ENCODE measurements around the gene ESRRA. TPM values are rescaled to one million over a fixed set of nuclear protein-coding genes. Genes with fewer than 3 reads are reported as not detected.

Gene ESRRA
- total RNA-seq: 23.9 and 42.8 TPM in 2 replicates

GRCh38 chr11:64305075-64305690 lies at the start of gene ESRRA:
Gene ESRRA (plus strand): TSS chr11:64305524. CDS start chr11:64307180, 1,656 bp downstream.

GRCh38 chr11:64284048-64284961 lies 21.0 kb upstream of the ESRRA start, which contains the start of gene BAD:
Gene BAD (minus strand): TSS chr11:64284665. CDS start chr11:64284368, 297 bp downstream.

GRCh38 chr11:64284962-64285884 lies 20.1 kb upstream of the ESRRA start, which contains the start of gene GPR137:
Gene GPR137 (plus strand): TSS chr11:64285848. CDS start chr11:64286525, 677 bp downstream.

GRCh38 chr11:64291262-64291751 lies 14.0 kb upstream of the ESRRA start, which contains the start of gene KCNK4:
Gene KCNK4 (plus strand): TSS chr11:64291302. CDS start chr11:64293019, 1,717 bp downstream.

GRCh38 chr11:64299847-64300648 lies 5.3 kb upstream of the ESRRA start, which contains the start of gene CATSPERZ:
Gene CATSPERZ (plus strand): TSS chr11:64300358. CDS start chr11:64300411, 53 bp downstream.

GRCh38 chr11:64317325-64317960 lies 12.1 kb downstream of the ESRRA start, which contains the start of gene TRMT112:
Gene TRMT112 (minus strand): TSS chr11:64317559. CDS start chr11:64317526, 33 bp downstream.

GRCh38 chr11:64317961-64318765 lies 12.8 kb downstream of the ESRRA start, which contains the start of gene PRDX5:
Gene PRDX5 (plus strand): TSS chr11:64318121. CDS start chr11:64318216, 95 bp downstream.

GRCh38 chr11:64339754-64340408 lies 34.6 kb downstream of the ESRRA start, which contains the start of gene CCDC88B:
Gene CCDC88B (plus strand): TSS chr11:64340204. CDS start chr11:64340267, 63 bp downstream.

GRCh38 chr11:64358907-64359711 lies 53.8 kb downstream of the ESRRA start, which contains the start of gene RPS6KA4:
Gene RPS6KA4 (plus strand): TSS chr11:64359162. CDS start chr11:64359236, 74 bp downstream.

Small RNA genes within 50 kb of the gene (small RNA-seq; reads per million reads assigned to genes)
- gene MIR7155 (not detected), gene RF00019 (not detected)

Other genes with a start within 250 kb of the ESRRA start
- 7.2 and 19.6 TPM in 2 replicates for gene MACROD1, start 139.4 kb upstream of the ESRRA start, total RNA-seq
- gene STIP1, start 119.4 kb upstream of the ESRRA start, total RNA-seq: 57.3 and 97.9 TPM in 2 replicates
- 0.39 and 0.43 TPM in 2 replicates for gene FERMT3, start 98.8 kb upstream of the ESRRA start, total RNA-seq
- gene TRPT1, start 79.3 kb upstream of the ESRRA start, total RNA-seq: 31.4 and 36.7 TPM in 2 replicates
- gene NUDT22, start 79.2 kb upstream of the ESRRA start, total RNA-seq: 42.0 and 67.0 TPM in 2 replicates
- gene DNAJC4, start 75.0 kb upstream of the ESRRA start, total RNA-seq: 10.0 and 34.9 TPM in 2 replicates
- gene VEGFB, start 70.9 kb upstream of the ESRRA start, total RNA-seq: 18.1 and 19.2 TPM in 2 replicates
- 25.8 and 70.3 TPM in 2 replicates for gene FKBP2, start 64.4 kb upstream of the ESRRA start, total RNA-seq
- 118 and 386 TPM in 2 replicates for gene PPP1R14B, start 58.6 kb upstream of the ESRRA start, total RNA-seq
- 34.9 and 60.6 TPM in 2 replicates for gene PLCB3, start 54.0 kb upstream of the ESRRA start, total RNA-seq
- gene BAD, start 20.9 kb upstream of the ESRRA start, total RNA-seq: 68.3 and 93.5 TPM in 2 replicates
- gene GPR137, start 19.7 kb upstream of the ESRRA start, total RNA-seq: 19.2 and 20.0 TPM in 2 replicates
- gene KCNK4, start 14.2 kb upstream of the ESRRA start, total RNA-seq: under 0.01 TPM in 1 of 2 replicates, not detected in the other
- not detected in 2 replicates for gene CATSPERZ, start 5.2 kb upstream of the ESRRA start, total RNA-seq
- 190 and 216 TPM in 2 replicates for gene TRMT112, start 12.0 kb downstream of the ESRRA start, total RNA-seq
- 191 and 275 TPM in 2 replicates for gene PRDX5, start 12.6 kb downstream of the ESRRA start, total RNA-seq
- gene CCDC88B, start 34.7 kb downstream of the ESRRA start, total RNA-seq: 1.2 and 2.4 TPM in 2 replicates
- 56.9 and 152 TPM in 2 replicates for gene RPS6KA4, start 53.6 kb downstream of the ESRRA start, total RNA-seq

Measured in placental epithelial cell (primary cell).